ENCODE measurements around the gene KLRC4.
"Not testable (repeated sequence)": the region's sequence is repeated elsewhere in the genome, so short reads cannot be mapped to it uniquely, and the experiment has no call there.

KLRC4 gene

DNA sequence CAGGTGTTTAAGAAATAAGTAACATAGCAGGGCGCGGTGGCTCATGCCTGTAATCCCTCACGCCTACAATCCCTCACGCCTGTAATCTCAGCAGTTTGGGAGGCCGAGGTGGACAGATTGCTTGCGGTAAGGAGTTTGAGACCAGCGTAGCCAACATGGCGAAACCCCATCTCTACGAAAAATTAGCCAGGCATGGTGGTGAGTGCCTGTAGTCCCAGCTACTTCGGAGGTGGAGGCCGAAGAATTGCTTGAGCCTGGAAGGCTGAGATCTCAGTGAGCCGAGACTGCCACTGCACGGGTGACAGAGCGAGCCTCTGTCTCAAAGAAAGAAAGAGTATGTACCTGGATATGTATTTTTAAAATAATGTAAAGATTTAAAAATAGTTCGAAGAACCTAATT, 13.4 kb downstream of the KLRC4 start:
- not testable (repeated sequence) for DNase-seq

DNA sequence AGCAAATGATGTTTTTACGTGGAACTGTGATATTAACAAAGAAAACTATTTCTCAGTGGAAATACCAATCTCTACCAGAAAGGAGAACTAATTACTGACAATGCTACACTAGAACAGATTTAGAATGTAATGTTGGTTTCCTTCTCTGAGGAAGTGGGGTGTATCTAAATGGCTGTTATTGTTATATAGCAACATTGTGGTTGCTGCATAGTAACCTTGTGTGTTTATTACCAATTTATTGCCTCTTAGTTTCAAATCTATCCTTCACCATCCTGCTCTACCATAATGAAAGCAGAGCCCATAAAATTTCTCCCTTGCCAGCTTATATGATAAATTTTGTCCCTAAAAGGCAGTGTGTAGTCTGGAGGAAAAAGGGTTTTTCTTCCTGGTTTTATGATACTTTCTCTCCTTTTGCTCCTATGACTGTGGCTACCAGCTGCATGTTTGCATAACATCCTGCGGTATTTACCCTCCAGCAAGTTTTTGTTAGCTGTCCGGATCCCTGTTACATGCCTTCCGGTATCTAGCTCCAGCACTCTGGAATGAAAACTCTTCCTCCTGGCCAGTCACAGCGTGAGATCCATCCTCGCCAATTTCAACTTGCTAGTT, 14.1 kb downstream of the KLRC4 start:
- no peak for DNase-seq

DNA sequence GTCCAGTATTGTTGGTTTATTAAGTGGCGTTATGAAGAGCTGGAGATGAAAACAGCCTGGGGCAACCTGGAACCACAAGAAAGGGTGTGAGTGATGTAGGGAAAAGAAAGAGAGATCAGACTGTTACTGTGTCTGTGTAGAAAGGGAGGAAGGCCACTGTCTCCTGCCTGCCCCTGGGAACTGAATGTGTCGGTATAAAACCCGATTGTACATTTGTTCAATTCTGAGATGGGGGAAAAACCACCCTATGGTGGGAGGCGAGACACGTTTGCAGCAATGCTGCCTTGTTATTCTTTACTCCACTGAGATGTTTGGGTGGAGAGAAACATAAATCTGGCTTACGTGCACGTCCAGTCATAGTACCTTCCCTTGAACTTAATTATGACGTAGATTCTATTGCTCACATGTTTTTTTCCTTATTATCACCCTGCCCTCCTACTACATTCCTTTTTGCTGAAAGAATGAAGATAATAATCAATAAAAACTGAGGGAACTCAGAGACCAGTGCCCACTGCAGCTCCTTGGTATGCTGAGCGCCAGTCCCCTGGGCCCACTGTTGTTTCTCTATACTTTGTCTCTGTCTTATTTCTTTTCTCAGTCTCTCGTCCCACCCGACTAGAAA, 14.9 kb downstream of the KLRC4 start:
- not testable (repeated sequence) for DNase-seq

DNA sequence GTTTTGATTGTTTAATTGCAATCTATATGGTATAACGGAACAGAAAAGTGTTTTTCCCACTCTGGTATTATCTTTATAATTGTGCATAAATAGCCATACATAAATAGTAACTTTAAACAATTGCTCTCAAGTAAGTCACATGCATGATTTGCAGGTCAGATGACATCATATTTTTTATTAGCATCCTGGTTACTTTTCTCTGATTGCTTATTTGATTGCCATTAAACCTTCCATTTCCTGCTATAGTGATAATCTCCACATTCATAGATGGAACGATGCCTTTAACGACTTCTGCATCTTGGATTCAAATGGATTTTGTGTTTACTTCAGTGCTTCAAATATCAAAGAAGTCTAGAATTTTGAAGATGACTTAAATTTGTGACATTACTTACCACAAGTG, 16.3 kb downstream of the KLRC4 start:
- DNase-seq: no peak

DNA sequence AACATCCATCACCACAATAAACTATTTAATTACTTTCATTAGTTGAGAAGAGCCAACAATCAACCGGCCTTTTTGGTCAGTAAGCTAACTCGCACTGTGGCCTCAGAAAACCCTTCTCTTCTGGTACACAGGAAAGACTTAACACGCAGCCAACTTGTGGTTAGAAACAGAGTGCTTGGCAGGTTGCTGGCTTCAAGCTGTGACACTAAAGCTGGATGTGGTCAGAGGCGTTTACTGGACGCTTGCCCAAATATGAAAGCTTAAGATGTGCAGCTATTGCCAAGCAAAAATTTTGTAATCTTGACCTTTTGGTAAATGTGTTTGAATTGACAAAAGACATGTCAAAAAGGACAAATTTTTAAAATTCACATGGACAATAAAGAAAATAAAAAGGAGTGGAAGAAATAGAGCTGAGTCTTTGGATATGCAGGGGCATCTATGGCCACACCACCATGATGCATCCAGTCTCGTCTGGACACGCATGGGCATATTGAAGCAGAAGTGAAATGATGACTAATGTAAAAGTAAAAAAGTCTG, 17.1 kb downstream of the KLRC4 start:
- no peak for DNase-seq

DNA sequence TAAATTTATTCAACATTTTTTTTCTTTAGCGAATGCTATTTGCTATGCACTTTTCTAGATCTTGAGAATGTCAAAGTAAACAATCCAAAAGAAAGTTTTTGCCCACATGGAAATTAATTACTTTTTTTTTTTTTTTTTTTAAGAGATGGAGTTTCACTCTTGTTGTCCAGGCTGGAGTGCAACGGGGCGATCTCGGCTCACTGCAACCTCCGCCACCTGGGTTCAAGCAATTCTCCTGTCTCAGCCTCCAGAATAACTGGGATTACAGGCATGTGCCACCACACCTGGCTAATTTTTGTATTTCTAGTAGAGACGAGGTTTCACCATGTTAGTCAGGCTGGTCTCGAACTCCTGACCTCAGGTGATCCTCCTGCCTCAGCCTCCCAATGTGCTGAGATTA, 18.6 kb downstream of the KLRC4 start:
- not testable (repeated sequence) for DNase-seq

DNA sequence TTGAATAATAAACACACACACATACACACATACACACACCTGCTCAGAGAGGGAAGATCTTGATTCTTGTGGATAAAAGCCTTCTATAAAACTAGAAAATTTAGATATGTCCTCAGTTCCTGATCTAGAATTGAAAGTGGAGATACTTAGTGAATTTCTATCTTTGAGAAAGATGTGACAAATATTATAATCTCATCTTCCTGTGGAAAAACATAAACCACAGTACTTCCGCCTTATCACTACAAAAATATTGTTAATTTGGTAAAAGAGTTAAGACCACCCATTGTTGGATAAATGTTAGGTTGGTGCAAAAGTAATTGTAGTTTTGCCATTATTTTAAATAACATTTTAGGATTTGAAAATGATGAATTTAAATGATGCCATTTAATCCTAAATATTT, 19.7 kb downstream of the KLRC4 start, which contains the start of gene KLRK1:
KLRK1 (minus strand) TSS at position 138 of the 400 bp plus-strand sequence. CDS start 1,231 bp downstream, outside the sequence.
- DNase-seq: no peak

DNA sequence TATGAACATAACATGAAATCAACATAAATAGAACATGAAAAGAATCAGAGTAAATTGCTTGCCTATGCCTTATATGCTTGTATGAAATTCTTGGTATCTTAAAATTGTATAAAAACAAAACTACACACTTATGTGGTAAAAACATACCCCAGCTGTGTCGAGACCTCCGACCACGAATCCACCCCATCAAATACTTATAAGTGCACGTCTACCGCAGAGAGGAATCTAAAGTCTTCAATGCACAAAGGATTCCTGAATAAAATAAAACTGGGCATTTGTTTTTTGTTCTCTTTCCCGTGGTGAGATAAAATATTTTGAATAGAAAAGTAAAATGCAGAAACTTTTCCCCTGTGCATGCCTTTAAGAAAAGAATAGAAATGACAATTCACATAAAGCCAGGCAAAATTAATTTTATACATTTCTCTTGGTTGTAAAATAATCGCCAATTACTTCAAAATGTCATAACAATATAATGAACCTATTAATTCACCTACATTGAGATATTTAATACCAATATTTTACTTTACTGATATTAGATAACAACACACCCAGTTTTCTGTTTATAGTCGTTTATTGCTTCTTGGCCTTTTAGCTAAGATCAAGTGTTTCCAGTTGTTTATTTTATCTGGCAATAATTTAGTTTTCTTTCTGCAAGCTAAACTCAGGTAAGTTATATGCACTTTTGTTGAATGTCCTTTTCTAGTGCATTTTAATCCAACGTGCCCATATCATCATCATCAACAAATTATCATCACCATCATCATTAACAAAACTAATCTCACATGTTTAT, 20.7 kb downstream of the KLRC4 start:
- no peak for DNase-seq

DNA sequence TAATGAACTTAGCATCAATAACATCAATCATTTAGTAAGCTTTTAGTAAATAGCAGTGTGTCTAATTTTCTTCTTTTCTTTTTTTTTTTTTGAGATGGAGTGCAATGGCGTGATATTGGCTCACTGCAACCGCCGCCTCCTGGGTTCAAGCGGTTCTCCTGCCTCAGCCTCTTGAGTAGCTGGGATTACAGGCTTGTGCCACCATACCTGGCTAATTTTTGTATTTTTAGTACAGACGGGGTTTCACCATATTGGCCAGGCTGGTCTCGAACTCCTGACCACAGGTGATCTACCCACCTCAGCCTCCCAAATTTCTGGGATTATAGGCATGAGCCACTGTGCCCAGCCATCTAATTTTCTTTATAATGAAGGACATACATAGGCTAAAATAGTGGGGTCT, 22.1 kb downstream of the KLRC4 start:
- DNase-seq: not testable (repeated sequence)

DNA sequence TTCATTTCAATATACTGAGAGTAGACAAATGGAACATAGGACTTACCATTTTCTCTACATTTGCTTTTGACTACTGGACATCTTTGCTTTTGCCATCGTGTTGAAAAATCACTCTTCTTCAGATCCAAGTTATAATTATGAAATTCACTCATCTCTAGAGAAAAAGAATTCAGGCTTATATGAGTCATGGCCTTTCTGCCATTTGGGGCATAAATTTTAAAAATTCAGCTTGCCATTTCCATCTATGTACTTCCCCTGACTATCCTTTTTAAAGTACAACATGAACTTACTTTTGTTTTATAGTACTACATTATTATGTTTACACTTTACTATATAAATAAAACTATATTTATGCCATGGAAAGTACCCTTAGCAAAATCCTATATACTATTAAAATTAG, 22.7 kb downstream of the KLRC4 start:
- DNase-seq: no peak

DNA sequence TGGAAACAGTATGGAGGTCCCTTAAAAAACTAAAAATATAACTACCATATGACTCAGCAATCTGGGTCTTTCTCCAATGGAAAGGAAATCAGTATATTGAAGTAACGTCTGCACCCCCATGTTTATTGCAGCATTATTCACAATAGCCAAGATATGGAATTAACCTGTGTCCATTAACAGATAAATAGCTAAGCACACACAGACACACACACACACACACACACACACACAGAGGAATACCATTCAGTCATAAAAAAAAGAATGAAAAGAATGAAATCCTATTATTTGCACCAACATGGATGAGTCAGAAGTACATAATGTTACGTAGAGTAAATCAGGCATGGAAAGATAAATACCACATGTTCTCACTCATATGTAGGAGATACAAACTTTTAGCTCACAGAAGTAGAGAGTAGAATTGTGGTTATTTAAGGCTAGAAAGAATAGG, 24.4 kb downstream of the KLRC4 start:
- DNase-seq: no peak

DNA sequence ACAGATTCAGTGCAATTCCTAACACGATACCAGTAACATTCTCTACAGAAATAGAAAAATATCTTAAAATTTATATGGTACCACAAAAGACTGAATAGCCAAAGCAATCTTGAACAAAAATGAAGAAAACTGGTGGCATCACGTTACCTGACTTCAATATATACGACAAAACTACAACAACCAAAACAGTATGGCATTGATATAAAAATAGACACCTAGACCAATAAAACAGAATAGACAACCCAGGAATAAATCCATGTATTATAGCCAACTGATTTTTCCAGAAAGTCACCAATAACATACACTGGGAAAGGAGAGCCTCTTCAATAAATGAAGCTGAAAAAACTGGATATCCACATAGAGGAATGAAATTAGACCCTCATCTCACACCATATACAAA, 25.4 kb downstream of the KLRC4 start:
- no peak for DNase-seq

DNA sequence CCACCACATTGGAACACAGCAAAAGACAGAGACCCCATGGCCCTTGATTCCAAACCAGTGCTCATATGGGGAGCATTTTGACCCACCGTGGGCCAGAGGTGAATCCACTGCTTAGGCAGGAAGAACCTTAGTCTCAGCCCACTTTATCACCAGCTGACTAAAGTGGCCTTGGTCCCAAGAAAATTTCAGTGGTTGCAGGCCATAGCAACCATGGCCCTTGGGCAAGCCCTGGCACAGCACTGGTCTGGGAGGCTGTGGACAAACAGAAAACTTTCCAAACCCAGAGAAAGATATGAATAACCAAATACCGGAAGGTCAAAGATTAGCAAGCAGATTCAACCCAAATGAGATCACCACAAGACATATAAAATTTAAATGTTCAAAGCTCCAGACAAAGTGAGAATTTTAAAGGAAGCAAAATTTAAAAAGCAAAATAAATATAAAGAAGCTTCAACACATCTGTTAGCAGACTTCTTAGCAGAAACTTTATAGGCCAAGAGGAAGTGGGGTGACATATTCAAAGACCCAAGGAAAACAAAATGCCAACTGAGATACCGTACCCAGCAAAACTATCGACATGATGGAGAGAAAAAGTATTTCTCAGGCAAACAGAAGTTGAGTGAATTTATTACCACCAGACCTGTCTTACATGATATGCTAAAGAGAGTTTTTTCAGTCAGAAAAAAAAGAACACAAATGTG, 27.5 kb downstream of the KLRC4 start:
- DNase-seq: no peak

DNA sequence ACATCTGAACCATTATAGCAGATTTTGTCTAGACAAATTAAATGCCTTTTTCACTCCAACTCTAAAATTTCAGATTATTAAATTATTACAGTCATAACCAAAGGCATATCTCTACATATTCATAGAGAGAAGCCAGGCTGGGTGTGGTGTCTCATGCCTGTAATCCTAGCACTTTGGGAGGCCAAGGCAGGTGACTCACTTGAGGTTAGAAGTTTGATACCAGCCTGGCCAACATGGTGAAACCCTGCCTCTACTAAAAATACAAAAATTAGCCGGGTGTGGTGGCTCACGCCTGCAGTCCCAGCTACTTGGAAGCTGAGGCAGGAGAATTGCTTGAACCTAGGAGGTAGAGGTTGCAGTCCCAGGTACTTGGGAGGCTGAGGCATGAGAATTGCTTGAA, 30.8 kb downstream of the KLRC4 start:
- not testable (repeated sequence) for DNase-seq

DNA sequence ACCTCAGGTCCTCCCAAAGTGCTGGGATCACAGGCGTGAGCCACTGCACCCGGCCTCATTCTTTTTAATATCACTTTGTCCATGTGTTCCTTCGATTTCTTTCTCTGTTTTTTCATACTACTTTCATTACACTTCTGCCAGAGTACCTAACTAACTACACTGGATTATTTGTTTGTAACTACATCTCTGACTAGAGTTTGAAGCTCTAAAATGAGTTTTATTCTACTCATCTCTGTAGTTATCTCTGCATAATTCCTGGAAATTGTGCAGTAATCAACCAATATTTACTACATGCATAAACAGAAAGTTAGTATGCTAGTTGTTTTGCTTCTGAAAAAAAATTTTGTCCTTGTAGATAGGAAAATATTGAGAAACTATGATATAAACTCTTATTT, 34.9 kb downstream of the KLRC4 start:
- no peak for DNase-seq

DNA sequence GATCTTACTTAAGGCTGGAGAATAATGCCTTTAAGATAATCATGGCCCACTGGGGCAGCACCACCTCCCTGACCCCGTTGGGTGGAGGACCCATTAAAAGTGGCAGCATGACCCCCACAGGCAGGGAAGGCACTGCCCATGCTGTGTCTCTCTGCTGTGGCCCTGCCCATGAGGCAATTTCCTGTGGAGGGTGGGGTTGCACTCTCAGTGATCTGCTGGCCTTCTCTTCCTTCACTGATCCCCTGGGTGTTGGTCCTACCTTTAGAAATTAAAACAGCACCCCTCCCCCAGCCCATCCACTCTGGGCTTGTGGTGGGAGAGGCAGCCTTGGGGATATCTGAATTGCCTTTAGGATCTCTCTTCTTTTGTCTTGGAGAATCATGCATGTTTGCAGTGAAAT, 37.0 kb downstream of the KLRC4 start:
- DNase-seq: no peak

DNA sequence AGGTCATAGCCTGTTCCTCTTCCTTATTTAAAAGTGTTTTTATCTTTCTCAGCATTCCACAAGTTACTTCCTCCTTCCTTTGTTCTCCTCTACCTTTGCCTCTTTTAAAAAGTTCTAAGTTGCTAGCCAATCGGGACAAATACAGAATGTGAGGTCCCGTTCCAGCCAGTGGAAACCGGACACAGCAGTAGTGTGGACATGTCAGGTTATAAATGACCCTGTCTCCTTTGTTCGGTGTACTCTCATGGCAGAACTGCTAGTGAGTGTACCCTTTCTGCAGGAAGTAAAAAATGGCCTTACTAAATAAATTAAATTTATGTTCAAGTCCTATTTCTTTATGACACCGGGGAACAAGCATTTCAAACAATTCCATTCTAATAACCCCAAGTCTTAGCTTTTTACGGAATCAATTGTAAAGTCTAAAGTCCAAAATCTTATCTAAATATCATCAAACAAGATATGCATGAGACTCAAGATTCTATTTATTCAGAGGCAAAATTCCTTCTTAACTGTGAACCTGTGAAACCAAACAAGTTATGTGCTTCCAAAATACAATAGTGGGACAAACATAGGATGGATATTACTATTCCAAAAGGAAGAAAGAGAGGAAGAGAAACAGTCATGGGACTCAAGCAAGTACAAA, 37.5 kb downstream of the KLRC4 start:
- not testable (repeated sequence) for DNase-seq

DNA sequence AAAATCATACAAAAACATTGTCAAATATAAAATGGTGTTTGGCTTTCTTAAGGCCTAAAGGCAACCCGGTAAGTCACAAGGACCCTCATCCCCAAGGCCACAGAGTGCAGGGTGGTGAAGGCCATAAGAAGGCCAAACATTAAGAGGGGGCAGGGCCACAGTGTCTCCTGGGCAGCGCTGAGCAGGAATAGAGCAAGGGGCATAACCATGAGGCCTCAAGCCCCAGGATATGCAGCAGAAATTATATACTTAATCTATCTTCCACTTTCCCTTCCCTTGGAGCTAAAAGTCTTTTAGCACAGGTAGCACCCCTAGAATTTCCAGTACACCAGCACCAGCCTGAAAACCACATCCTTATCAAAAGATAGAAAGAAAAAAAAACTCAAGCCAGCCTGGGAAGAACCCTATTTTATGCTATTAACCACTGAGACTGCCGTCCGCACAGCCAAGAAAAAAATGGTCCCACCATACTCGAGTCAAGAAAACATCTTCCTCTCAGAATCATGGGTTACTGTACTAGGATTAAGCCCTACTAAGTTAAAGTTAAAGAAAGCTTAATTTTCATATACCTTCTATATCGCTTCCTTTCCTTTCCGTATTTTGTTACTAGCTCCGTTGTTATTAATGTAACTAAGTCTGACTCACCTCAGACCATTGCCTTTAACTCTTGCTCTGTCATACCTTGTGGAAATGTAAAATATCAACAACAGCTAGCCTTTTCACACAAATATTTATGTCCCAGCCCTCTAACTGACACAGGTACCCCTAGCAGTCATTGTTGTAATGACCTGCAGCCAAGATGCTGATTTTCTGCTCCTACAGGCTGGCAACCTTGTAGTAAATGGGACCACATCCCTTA, 39.8 kb downstream of the KLRC4 start:
- DNase-seq: no peak

DNA sequence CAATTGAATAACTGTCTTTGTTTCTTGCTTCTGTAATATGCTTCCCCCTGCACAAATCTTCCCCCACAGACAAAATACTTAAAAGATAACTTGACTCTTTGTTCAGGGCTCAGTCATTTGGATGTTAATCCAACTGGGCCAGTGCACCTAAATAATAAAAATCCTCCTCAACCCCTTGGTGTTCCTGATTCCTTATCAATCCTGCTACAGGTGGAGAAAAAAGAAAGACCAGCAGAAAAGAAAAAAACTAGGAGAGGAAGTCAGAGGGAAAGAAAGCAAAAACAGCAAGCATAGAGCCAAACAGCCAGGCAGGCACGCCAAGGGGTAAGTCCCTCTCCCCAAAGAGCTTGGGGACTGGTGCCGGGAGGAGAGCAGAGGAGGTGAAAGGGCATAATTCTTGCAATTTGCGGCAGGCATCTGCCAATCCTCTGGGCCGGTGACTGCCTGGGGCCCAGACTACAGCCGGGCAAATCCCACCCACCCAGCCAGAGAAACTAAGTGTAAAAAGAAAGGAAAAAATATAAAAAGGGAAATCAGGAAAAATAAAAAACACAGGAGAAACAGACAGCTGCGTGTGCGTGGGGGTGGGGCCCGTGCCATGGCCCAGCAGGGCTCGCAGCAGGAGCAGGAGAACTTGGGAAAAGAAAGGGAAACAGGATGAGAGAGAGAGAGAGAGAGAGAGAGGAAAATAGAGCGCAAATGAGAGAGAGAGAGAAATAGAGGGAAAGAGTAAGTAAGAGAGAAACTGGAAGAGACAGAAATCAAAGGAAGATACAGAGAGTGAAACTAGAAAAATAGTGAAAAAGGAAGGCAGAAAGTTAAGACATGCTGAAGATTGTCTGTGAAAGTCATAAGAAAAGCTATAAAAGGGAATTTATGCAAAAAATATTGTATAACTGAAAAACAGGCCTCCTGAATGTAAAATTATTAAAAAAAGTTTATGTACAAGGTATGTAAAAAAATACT, 41.1 kb downstream of the KLRC4 start:
- DNase-seq: no peak

DNA sequence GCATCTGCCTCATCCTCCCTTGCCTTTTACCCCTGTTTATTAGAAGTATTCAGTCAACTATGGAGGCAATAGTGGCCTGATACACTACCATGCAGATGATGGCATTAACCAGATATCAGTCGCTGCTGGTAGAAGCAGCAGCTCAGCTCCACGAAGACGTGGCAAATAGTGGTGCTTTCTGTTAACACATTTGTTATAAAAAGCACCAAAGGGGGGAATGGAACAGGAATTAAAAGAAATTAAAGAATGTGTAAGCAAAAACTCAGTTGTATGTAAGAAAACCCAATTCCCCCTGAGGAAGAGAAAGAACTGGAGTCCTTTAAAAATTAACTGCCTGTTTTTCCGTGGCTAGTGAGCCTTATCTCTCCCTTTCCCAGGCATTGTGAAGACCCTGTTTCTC, 41.8 kb downstream of the KLRC4 start:
- not testable (repeated sequence) for DNase-seq
